IMR-90 (cell line): ENCODE results near the gene EXPH5. TPM values are rescaled to one million over a fixed set of nuclear protein-coding genes. Genes with fewer than 3 reads are reported as not detected.

Source experiments
- ATAC-seq: fragments of 200-7000 bp; cut with Tn5 transposase; 2 replicates; pipeline ENCODE4 v1.9.1; 2020; ENCODE audit warnings: low read depth, mild to moderate bottlenecking, moderate library complexity
- BruUV-seq: library from RNA; stranded (reverse); fragments of 400-500 nt; replicated peaks from 2 replicates; lab custom pipeline; 2021; lab: Mats Ljungman, UMichigan
- CTCF ChIA-PET: fragments of 300-600 bp; formaldehyde crosslinking; extraction: SDS; loops from one replicate; lab custom pipeline; 2021; ENCODE audit warnings: antibody characterized with exemption; lab: Yijun Ruan, JAX
- POLR2A ChIA-PET: fragments of 300-600 bp; sonication (Branson Sonifier 250); formaldehyde crosslinking; loops from one replicate; lab custom pipeline; 2022; ENCODE audit warnings: antibody characterized with exemption; ENCODE audit not compliant: unreplicated experiment; lab: Charles Lee
- DNase-seq: peaks from one replicate; pipeline ENCODE4 v3.0.0; 2013
- H2AFZ ChIP-seq: replicated peaks from 2 replicates; pipeline ENCODE3; 2013; ENCODE audit warnings: low read length, mild to moderate bottlenecking; ENCODE audit not compliant: poor library complexity
- H2AK5ac ChIP-seq: 2 replicates; pipeline ENCODE4 v1.6.1; 2013; ENCODE audit warnings: low read depth, low read length, inconsistent platforms
- H2AK9ac ChIP-seq: replicated peaks from 2 replicates; pipeline ENCODE3; 2013; ENCODE audit warnings: mild to moderate bottlenecking, low read depth, low read length, moderate library complexity; ENCODE audit not compliant: poor library complexity
- H2BK120ac ChIP-seq: 2 replicates; pipeline ENCODE4 v1.6.1; 2013; ENCODE audit warnings: low read depth, low read length, inconsistent platforms
- H2BK15ac ChIP-seq: 3 replicates; pipeline ENCODE4 v1.6.1; 2013; ENCODE audit warnings: low read depth, low read length, inconsistent platforms
- H2BK20ac ChIP-seq: 2 replicates; pipeline ENCODE4 v1.6.1; 2013; ENCODE audit warnings: low read depth, mild to moderate bottlenecking, inconsistent platforms, low read length, moderate library complexity
- H2BK5ac ChIP-seq: 2 replicates; pipeline ENCODE4 v1.6.1; 2013; ENCODE audit warnings: mild to moderate bottlenecking, low read depth, low read length, inconsistent platforms; ENCODE audit not compliant: poor library complexity, severe bottlenecking
- H3K14ac ChIP-seq: replicated peaks from 2 replicates; pipeline ENCODE4 v1.6.1; 2013; ENCODE audit warnings: low read depth, low read length, inconsistent platforms
- H3K18ac ChIP-seq: 2 replicates; pipeline ENCODE4 v1.6.1; 2013; ENCODE audit warnings: low read depth, low read length, control low read depth
- H3K23ac ChIP-seq: 2 replicates; pipeline ENCODE4 v1.6.1; 2013; ENCODE audit warnings: low read depth, low read length, inconsistent platforms
- H3K27ac ChIP-seq: 2 replicates; pipeline ENCODE4 v1.5.1; 2013; ENCODE audit warnings: mild to moderate bottlenecking, control low read depth, low read length; ENCODE audit not compliant: insufficient read depth
- H3K27me3 ChIP-seq: 2 replicates; pipeline ENCODE4 v1.6.1; 2013; ENCODE audit warnings: low read length; ENCODE audit not compliant: control insufficient read depth, insufficient read depth
- H3K36me3 ChIP-seq: 2 replicates; pipeline ENCODE4 v1.6.1; 2013; ENCODE audit warnings: low read length, mixed read lengths; ENCODE audit not compliant: control insufficient read depth, insufficient read depth
- H3K4ac ChIP-seq: 2 replicates; pipeline ENCODE4 v1.6.1; 2013; ENCODE audit warnings: low read depth, low read length, inconsistent platforms
- H3K4me1 ChIP-seq: 2 replicates; pipeline ENCODE4 v1.6.1; 2013; ENCODE audit warnings: low read length, mixed read lengths; ENCODE audit not compliant: control insufficient read depth, insufficient read depth
- H3K4me2 ChIP-seq: 2 replicates; pipeline ENCODE4 v1.6.1; 2013; ENCODE audit warnings: low read depth, mild to moderate bottlenecking, control low read depth, low read length, moderate library complexity
- H3K4me3 ChIP-seq: 2 replicates; pipeline ENCODE4 v1.5.1; 2013; ENCODE audit warnings: low read depth, mild to moderate bottlenecking, control low read depth, low read length, moderate library complexity; ENCODE audit not compliant: insufficient read depth
- H3K56ac ChIP-seq: 2 replicates; pipeline ENCODE4 v1.6.1; 2013; ENCODE audit warnings: low read length, inconsistent platforms; ENCODE audit not compliant: insufficient read depth; ENCODE audit errors: extremely low read depth
- H3K79me1 ChIP-seq, 2 experiments: 2 replicates each; pipeline ENCODE4 v1.6.1; 2013; ENCODE audit warnings: low read length in 2 of 2, inconsistent platforms in 1 of 2, low read depth in 1 of 2
- H3K9ac ChIP-seq: 2 replicates; pipeline ENCODE4 v1.6.1; 2013; ENCODE audit warnings: low read depth, low read length, control low read depth
- H3K9me1 ChIP-seq: 2 replicates; pipeline ENCODE4 v1.6.1; 2013; ENCODE audit warnings: low read length, inconsistent platforms; ENCODE audit not compliant: insufficient read depth
- H3K9me3 ChIP-seq: 2 replicates; pipeline ENCODE4 v1.6.1; 2013; ENCODE audit warnings: low read length; ENCODE audit not compliant: control insufficient read depth, insufficient read depth
- H4K20me1 ChIP-seq: 2 replicates; pipeline ENCODE4 v1.6.1; 2013; ENCODE audit warnings: low read length, inconsistent platforms; ENCODE audit not compliant: insufficient read depth
- H4K5ac ChIP-seq: 2 replicates; pipeline ENCODE4 v1.6.1; 2013; ENCODE audit warnings: mild to moderate bottlenecking, low read depth, low read length, control low read depth
- H4K8ac ChIP-seq, 2 experiments: 2 replicates each; pipeline ENCODE4 v1.6.1; 2013; ENCODE audit warnings: low read depth in 2 of 2, low read length in 2 of 2, control low read depth in 1 of 2, inconsistent platforms in 1 of 2
- H4K91ac ChIP-seq: 2 replicates; pipeline ENCODE4 v1.6.1; 2013; ENCODE audit warnings: low read depth, low read length, inconsistent platforms; ENCODE audit not compliant: insufficient read depth
- NFE2L2 ChIP-seq: fragments of 150-350 bp; IDR thresholded peaks from 2 replicates; pipeline ENCODE4 v1.6.1; 2016; ENCODE audit warnings: low read depth, mild to moderate bottlenecking, low read length
- RAD21 ChIP-seq: IDR thresholded peaks from 2 replicates; pipeline ENCODE4 v1.6.1; 2012; ENCODE audit warnings: low read length, improper control_type of control experiment
- SMC3 ChIP-seq: fragments of 150-350 bp; IDR thresholded peaks from 2 replicates; pipeline ENCODE4 v1.6.1; 2016; ENCODE audit warnings: low read depth, mild to moderate bottlenecking, antibody characterized with exemption, low read length, moderate library complexity
- USF2 ChIP-seq: fragments of 150-350 bp; IDR thresholded peaks from 2 replicates; pipeline ENCODE4 v1.6.1; 2017; ENCODE audit warnings: mild to moderate bottlenecking, antibody characterized with exemption, low read length, low read depth
- dilution Hi-C: fragments of 300-500 bp; cut with HindIII; formaldehyde crosslinking; loops from one replicate; pipeline ENCODE4 v1.14.3; 2018; ENCODE audit warnings: low sequenced_read_pairs; ENCODE audit not compliant: unreplicated experiment
- in situ Hi-C: fragments of 300-500 bp; cut with MboI; formaldehyde crosslinking; loops from 3 replicates; pipeline ENCODE4 v1.14.3; 2019; ENCODE audit warnings: low sequenced_read_pairs, inconsistent platforms, mixed read lengths
- intact Hi-C: fragments of 100-400 bp; cut with micrococcal nuclease; formaldehyde crosslinking; loops from 2 replicates; pipeline ENCODE4 v1.10.0; 2022
- polyA plus RNA-seq, 3 experiments: library from polyadenylated mRNA; depleted of rRNA; stranded (reverse); fragments of >200 nt; gene quantifications; 2 replicates each; pipeline ENCODE4 v1.2.3, GENCODE V29; 2012; ENCODE audit warnings: low replicate concordance in 1 of 3
- total RNA-seq: library from RNA; depleted of rRNA; stranded (reverse); fragments of >200 nt; gene quantifications from 2 replicates; pipeline ENCODE4 v1.2.3, GENCODE V29; 2012
- TF ChIP-seq, protein P1 (sequence below): fragments of 150-350 bp; IDR thresholded peaks from 2 replicates; pipeline ENCODE4 v1.6.1; 2016; ENCODE audit warnings: low read depth, mild to moderate bottlenecking, low read length, moderate library complexity, borderline replicate concordance

EXPH5 gene
- total and polyA plus RNA-seq, 2 of the 4 experiments (the other 2 are of a cell fraction) = 0.05 to 0.72 TPM

DNA sequence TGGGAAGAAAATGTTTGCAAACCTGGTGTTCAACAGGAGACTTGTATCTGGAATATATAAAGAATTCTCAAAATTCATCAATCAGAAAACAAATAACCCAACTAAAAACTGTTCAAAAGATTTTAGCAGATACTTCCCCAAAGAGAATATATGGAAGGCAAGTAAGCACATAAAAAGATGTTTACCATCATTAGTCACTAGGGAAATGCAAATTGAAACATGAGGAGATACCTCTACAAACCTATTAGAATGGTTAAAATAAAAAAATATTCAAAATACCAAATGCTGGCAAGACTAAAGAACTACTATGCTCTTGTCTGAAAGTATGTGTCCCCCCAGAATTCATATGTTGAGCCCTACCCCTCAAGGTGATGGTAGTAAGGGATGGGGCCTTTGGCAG is 8.6 kb downstream of the EXPH5 start:
- no peak overlapping the region for H3K18ac ChIP-seq
- no peaks in the 10 kb centered on the region for H3K36me3 ChIP-seq
- H3K23ac ChIP-seq = no peak overlapping the region
- H2BK5ac ChIP-seq = no peak overlapping the region
- H2AK5ac ChIP-seq = no peak overlapping the region
- in situ Hi-C loops = no loop called here
- H3K9me1 ChIP-seq = no peaks in the 10 kb centered on the region
- intact Hi-C loops = no loop called here
- H3K56ac ChIP-seq = no peak overlapping the region
- POLR2A ChIA-PET = no interaction called here
- no peaks in the 10 kb centered on the region for H3K9me3 ChIP-seq
- no peak overlapping the region for H3K27ac ChIP-seq
- H4K5ac ChIP-seq = no peak overlapping the region
- H2AFZ ChIP-seq = no peak overlapping the region
- no peak overlapping the region for H2AK9ac ChIP-seq
- no peak overlapping the region for H3K4me3 ChIP-seq
- H3K9ac ChIP-seq = no peak overlapping the region
- no peaks in the 10 kb centered on the region for H3K79me1 ChIP-seq
- no peaks in the 10 kb centered on the region for H4K20me1 ChIP-seq
- CTCF ChIA-PET = no interaction called here
- no peak overlapping the region for H2BK20ac ChIP-seq
- H4K91ac ChIP-seq = no peak overlapping the region
- dilution Hi-C loops = no loop called here
- BruUV-seq = no TSS peak
- DNase-seq (no peak), ATAC-seq (no peak)
- H3K14ac ChIP-seq = no peak overlapping the region
- no peaks in the 10 kb centered on the region for H3K4me1 ChIP-seq
- H2BK120ac ChIP-seq = no peak overlapping the region
- TF ChIP-seq NFE2L2 = no peak
- TF ChIP-seq RAD21 = no peak
- no peak for TF ChIP-seq USF2
- no peak for TF ChIP-seq SMC3
- TF ChIP-seq, protein P1, sequence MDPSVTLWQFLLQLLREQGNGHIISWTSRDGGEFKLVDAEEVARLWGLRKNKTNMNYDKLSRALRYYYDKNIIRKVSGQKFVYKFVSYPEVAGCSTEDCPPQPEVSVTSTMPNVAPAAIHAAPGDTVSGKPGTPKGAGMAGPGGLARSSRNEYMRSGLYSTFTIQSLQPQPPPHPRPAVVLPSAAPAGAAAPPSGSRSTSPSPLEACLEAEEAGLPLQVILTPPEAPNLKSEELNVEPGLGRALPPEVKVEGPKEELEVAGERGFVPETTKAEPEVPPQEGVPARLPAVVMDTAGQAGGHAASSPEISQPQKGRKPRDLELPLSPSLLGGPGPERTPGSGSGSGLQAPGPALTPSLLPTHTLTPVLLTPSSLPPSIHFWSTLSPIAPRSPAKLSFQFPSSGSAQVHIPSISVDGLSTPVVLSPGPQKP = no peak
- no peak overlapping the region for H3K4me2 ChIP-seq
- H3K27me3 ChIP-seq = no peaks in the 10 kb centered on the region; the same call in 1 of the 2 replicates
- no peak overlapping the region for H2BK15ac ChIP-seq
- no peak overlapping the region for H3K4ac ChIP-seq
- no peak overlapping the region for H4K8ac ChIP-seq
